ENCODE results near the gene PTGIR. TPM values are rescaled to one million over a fixed set of nuclear protein-coding genes. Genes with fewer than 3 reads are reported as not detected.

PTGIR gene
- total and polyA plus RNA-seq, 4 experiments from 2014 or later: 0.11 to 1.9 (median 0.89) TPM

- H3K9me3 ChIP-seq (ENCODE audit: control insufficient read depth in 1 of 2, low read length in 2 of 2): no peaks in the 10 kb centered on the region
- H3K9me3 Mint-ChIP-seq: peaks cover 0 to 2% (median 0%) of the 10 kb centered on the region in 8 donors
- peaks cover 76% of the 10 kb centered on the region for H3K4me1 ChIP-seq (ENCODE audit: insufficient read depth, low read length)
- H3K36me3 Mint-ChIP-seq: peaks cover 0 to 4% of the 10 kb centered on the region in 2 donors
- intact Hi-C loops (cut with micrococcal nuclease): no loop called here
- H3K4me3 Mint-ChIP-seq: peak overlapping the region in 1 of 8 donors; percentile 56
- POLR2A ChIA-PET (ENCODE audit: partially characterized antibody): interaction anchor here (0.6 to 12.4 kb wide), 3 partner anchors 15 to 666 kb away, joined by 4 to 301 read pairs (median 10); partner anchors contain the start of genes CALM3 and DACT3
- H3K4me3 ChIP-seq (ENCODE audit: low read length in 2 of 2): no peak overlapping the region
- H3K27me3 Mint-ChIP-seq: no peaks in the 10 kb centered on the region
- no peak for DNase-seq
- no peaks in the 10 kb centered on the region for H3K36me3 ChIP-seq (ENCODE audit: insufficient read depth, low read length)
- no peaks in the 10 kb centered on the region for H3K27me3 ChIP-seq (ENCODE audit: insufficient read depth, low read length)
- H3K27ac ChIP-seq (ENCODE audit: low read depth, low read length): no peak overlapping the region
- CTCF ChIA-PET (ENCODE audit: partially characterized antibody): interaction anchor here (1.2 to 11.6 kb wide), 9 partner anchors 9 to 113 kb away, joined by 3 to 188 read pairs (median 7); partner anchors contain the start of genes CALM3, DACT3 and PTGIR
- peak overlapping the region in 1 of 7 donors; percentile 65 for H3K27ac Mint-ChIP-seq
- H3K4me1 Mint-ChIP-seq: peaks cover 37 to 71% (median 56%) of the 10 kb centered on the region in 4 donors
These were observed 8.9 kb downstream of the PTGIR start for GRCh38 chr19:46615966-46616365.

GRCh38 chr19:46614114-46614722, 10.7 kb downstream of the PTGIR start:
- CTCF ChIA-PET (ENCODE audit: partially characterized antibody): interaction anchor here (0.7 to 11.6 kb wide), 20 partner anchors 12 to 500 kb away, joined by 3 to 188 read pairs (median 5); partner anchors contain the start of genes CALM3, DACT3, GNG8 and ZC3H4
- peak; percentile 70 to 75 (median 71) for DNase-seq
- no peaks in the 10 kb centered on the region for H3K27me3 ChIP-seq (ENCODE audit: insufficient read depth, low read length)
- H3K36me3 ChIP-seq (ENCODE audit: insufficient read depth, low read length): peaks cover 9% of the 10 kb centered on the region
- peaks cover 0 to 2% (median 0%) of the 10 kb centered on the region in 8 donors for H3K9me3 Mint-ChIP-seq
- peak overlapping the region; percentile 76 to 93 (median 83) for H3K27ac Mint-ChIP-seq
- H3K4me3 Mint-ChIP-seq: peak overlapping the region in 7 of 8 donors; percentile 36 to 75 (median 52)
- H3K27ac ChIP-seq (ENCODE audit: low read depth, low read length): no peak overlapping the region
- H3K27me3 Mint-ChIP-seq: no peaks in the 10 kb centered on the region
- POLR2A ChIA-PET (ENCODE audit: partially characterized antibody): interaction anchor here (0.8 to 12.4 kb wide), 4 partner anchors 13 to 47 kb away, joined by 3 to 301 read pairs (median 24); partner anchors contain the start of genes CALM3 and DACT3
- H3K4me1 ChIP-seq (ENCODE audit: insufficient read depth, low read length): peaks cover 80% of the 10 kb centered on the region
- intact Hi-C loops (cut with micrococcal nuclease): loop anchor here (1.0 to 5.0 kb wide), 3 partner anchors 48 to 133 kb away; partner anchors contain the start of genes FKRP, PRKD2 and STRN4
- H3K9me3 ChIP-seq (ENCODE audit: control insufficient read depth in 1 of 2, low read length in 2 of 2): no peaks in the 10 kb centered on the region
- H3K36me3 Mint-ChIP-seq: peaks cover 15 to 20% of the 10 kb centered on the region in 2 donors
- no peak overlapping the region for H3K4me3 ChIP-seq (ENCODE audit: low read length in 2 of 2)
- H3K4me1 Mint-ChIP-seq: peaks cover 45 to 75% (median 60%) of the 10 kb centered on the region in 4 donors

- Mint-ChIP-seq H3K9me3 (peaks cover 0 to 2% (median 0%) of the 10 kb centered on the region in 8 donors), H3K27me3 (no peaks in the 10 kb centered on the region), H3K27ac (peak overlapping the region; percentile 53 to 93 (median 83)), H3K4me1 (peaks cover 39 to 74% (median 59%) of the 10 kb centered on the region in 4 donors), H3K36me3 (peaks cover 22 to 26% of the 10 kb centered on the region in 2 donors), H3K4me3 (peak overlapping the region in 1 of 8 donors; percentile 31)
- Histone ChIP-seq H3K4me3 (ENCODE audit: low read length in 2 of 2) (no peak overlapping the region), H3K27ac (ENCODE audit: low read depth, low read length) (no peak overlapping the region), H3K27me3 (ENCODE audit: insufficient read depth, low read length) (no peaks in the 10 kb centered on the region), H3K4me1 (ENCODE audit: insufficient read depth, low read length) (peaks cover 77% of the 10 kb centered on the region), H3K36me3 (ENCODE audit: insufficient read depth, low read length) (peaks cover 16% of the 10 kb centered on the region), H3K9me3 (ENCODE audit: control insufficient read depth in 1 of 2, low read length in 2 of 2) (no peaks in the 10 kb centered on the region)
- CTCF ChIA-PET (ENCODE audit: partially characterized antibody): interaction anchor here (0.7 to 11.6 kb wide), 20 partner anchors 8 to 500 kb away, joined by 3 to 188 read pairs (median 5); partner anchors contain the start of genes CALM3, DACT3 and ZC3H4
- POLR2A ChIA-PET (ENCODE audit: partially characterized antibody): interaction anchor here (1.7 to 12.4 kb wide), 3 partner anchors 13 to 48 kb away, joined by 4 to 301 read pairs (median 43); partner anchors contain the start of genes CALM3 and DACT3
- intact Hi-C loops (cut with micrococcal nuclease): loop anchor here (5.0 kb wide), 2 partner anchors 104 to 134 kb away; partner anchors contain the start of genes FKRP, PRKD2 and STRN4
- DNase-seq: peak in 1 of 5 donors; percentile 29
These were observed 11.4 kb downstream of the PTGIR start for GRCh38 chr19:46613525-46613924.

- Histone ChIP-seq H3K27ac (ENCODE audit: low read depth, low read length) (peak overlapping the region; percentile 55), H3K9me3 (ENCODE audit: control insufficient read depth in 1 of 2, low read length in 2 of 2) (no peaks in the 10 kb centered on the region), H3K4me3 (ENCODE audit: low read length in 2 of 2) (peak overlapping the region; percentile 0 to 34), H3K4me1 (ENCODE audit: insufficient read depth, low read length) (peaks cover 65% of the 10 kb centered on the region), H3K36me3 (ENCODE audit: insufficient read depth, low read length) (peaks cover 34% of the 10 kb centered on the region), H3K27me3 (ENCODE audit: insufficient read depth, low read length) (no peaks in the 10 kb centered on the region)
- Mint-ChIP-seq H3K4me3 (peak overlapping the region; percentile 54 to 85 (median 76)), H3K36me3 (peaks cover 29 to 41% of the 10 kb centered on the region in 2 donors), H3K27me3 (no peaks in the 10 kb centered on the region), H3K4me1 (peaks cover 39 to 77% (median 58%) of the 10 kb centered on the region in 4 donors), H3K27ac (peak overlapping the region; percentile 83 to 96 (median 96)), H3K9me3 (peaks cover 0 to 2% (median 0%) of the 10 kb centered on the region in 8 donors)
- intact Hi-C loops (cut with micrococcal nuclease): loop anchor here (1.0 to 5.0 kb wide), 4 partner anchors 10 to 136 kb away; partner anchors contain the start of genes CALM3, FKRP, PRKD2 and STRN4
- DNase-seq: peak in 1 of 5 donors; percentile 23
- ChIA-PET POLR2A (ENCODE audit: partially characterized antibody) (interaction anchor here (0.7 to 12.4 kb wide), 16 partner anchors 11 to 502 kb away, joined by 3 to 301 read pairs (median 5); partner anchors contain the start of genes CALM3, DACT3 and ZC3H4), CTCF (ENCODE audit: partially characterized antibody) (interaction anchor here (0.6 to 11.6 kb wide), 17 partner anchors 10 to 872 kb away, joined by 3 to 188 read pairs (median 4); partner anchors contain the start of genes CALM3, DACT3 and PTGIR)
These were observed 13.1 kb downstream of the PTGIR start for GRCh38 chr19:46611776-46612175.

- Histone ChIP-seq H3K27me3 (ENCODE audit: insufficient read depth, low read length) (no peaks in the 10 kb centered on the region), H3K4me1 (ENCODE audit: insufficient read depth, low read length) (peaks cover 59% of the 10 kb centered on the region), H3K9me3 (ENCODE audit: control insufficient read depth in 1 of 2, low read length in 2 of 2) (no peaks in the 10 kb centered on the region), H3K27ac (ENCODE audit: low read depth, low read length) (peak overlapping the region; percentile 55), H3K36me3 (ENCODE audit: insufficient read depth, low read length) (peaks cover 41% of the 10 kb centered on the region), H3K4me3 (ENCODE audit: low read length in 2 of 2) (peak overlapping the region; percentile 0 to 34)
- peaks cover 35 to 48% of the 10 kb centered on the region in 2 donors for H3K36me3 Mint-ChIP-seq
- no peaks in the 10 kb centered on the region for H3K27me3 Mint-ChIP-seq
- intact Hi-C loops (cut with micrococcal nuclease): loop anchor here (1.0 to 5.0 kb wide), 3 partner anchors 10 to 136 kb away; partner anchors contain the start of genes CALM3, FKRP, PRKD2 and STRN4
- peaks cover 0 to 2% (median 0%) of the 10 kb centered on the region in 8 donors for H3K9me3 Mint-ChIP-seq
- peaks cover 39 to 76% (median 58%) of the 10 kb centered on the region in 4 donors for H3K4me1 Mint-ChIP-seq
- H3K27ac Mint-ChIP-seq: peak overlapping the region; percentile 83 to 96 (median 96)
- peak overlapping the region; percentile 68 to 85 (median 73) for H3K4me3 Mint-ChIP-seq
- CTCF ChIA-PET (ENCODE audit: partially characterized antibody): interaction anchor here (0.5 to 11.6 kb wide), 10 partner anchors 11 to 351 kb away, joined by 3 to 188 read pairs (median 7); partner anchors contain the start of genes CALM3 and DACT3
- POLR2A ChIA-PET (ENCODE audit: partially characterized antibody): interaction anchor here (0.7 to 12.4 kb wide), 15 partner anchors 10 to 502 kb away, joined by 3 to 301 read pairs (median 5); partner anchors contain the start of genes CALM3, DACT3 and ZC3H4
- DNase-seq: peak; percentile 36 to 52 (median 41)
These were observed 13.8 kb downstream of the PTGIR start for GRCh38 chr19:46610851-46611770.

GRCh38 chr19:46610413-46610775, 14.5 kb downstream of the PTGIR start:
- Histone ChIP-seq H3K27ac (ENCODE audit: low read depth, low read length) (peak overlapping the region; percentile 55), H3K4me3 (ENCODE audit: low read length in 2 of 2) (no peak overlapping the region), H3K9me3 (ENCODE audit: control insufficient read depth in 1 of 2, low read length in 2 of 2) (no peaks in the 10 kb centered on the region), H3K36me3 (ENCODE audit: insufficient read depth, low read length) (peaks cover 47% of the 10 kb centered on the region), H3K27me3 (ENCODE audit: insufficient read depth, low read length) (no peaks in the 10 kb centered on the region), H3K4me1 (ENCODE audit: insufficient read depth, low read length) (peaks cover 54% of the 10 kb centered on the region)
- Mint-ChIP-seq H3K9me3 (peaks cover 0 to 2% (median 0%) of the 10 kb centered on the region in 8 donors), H3K27ac (peak overlapping the region; percentile 83 to 96 (median 96)), H3K4me1 (peaks cover 39 to 78% (median 58%) of the 10 kb centered on the region in 4 donors), H3K27me3 (no peaks in the 10 kb centered on the region), H3K4me3 (peak overlapping the region in 6 of 8 donors; percentile 35 to 85 (median 73)), H3K36me3 (peaks cover 35 to 52% of the 10 kb centered on the region in 2 donors)
- POLR2A ChIA-PET (ENCODE audit: partially characterized antibody): interaction anchor here (1.1 to 12.4 kb wide), 5 partner anchors 9 to 104 kb away, joined by 4 to 301 read pairs (median 19); partner anchors contain the start of genes CALM3 and DACT3
- no peak for DNase-seq
- intact Hi-C loops (cut with micrococcal nuclease): loop anchor here (5.0 kb wide), 2 partner anchors 107 to 137 kb away; partner anchors contain the start of genes FKRP, PRKD2 and STRN4
- CTCF ChIA-PET (ENCODE audit: partially characterized antibody): interaction anchor here (2.0 to 11.6 kb wide), 4 partner anchors 10 to 103 kb away, joined by 6 to 188 read pairs (median 44); partner anchors contain the start of genes CALM3 and DACT3
